ENCODE measurements around the gene DCUN1D1. TPM values are rescaled to one million over a fixed set of nuclear protein-coding genes. Genes with fewer than 3 reads are reported as not detected.

DCUN1D1 gene
- total RNA-seq, 1 experiment from 2014 or later, result 75.3 TPM

GRCh38 chr3:182895513-182896112, 84.7 kb downstream of the DCUN1D1 start:
- intact Hi-C loops (cut with micrococcal nuclease; ENCODE audit: unreplicated experiment), result no loop called here
- POLR2A ChIA-PET (ENCODE audit: low non-redundant PET), result no interaction called here
- CTCF ChIA-PET, result no interaction called here

GRCh38 chr3:182892226-182892625, 88.1 kb downstream of the DCUN1D1 start:
- Histone ChIP-seq H3K4me3 (ENCODE audit: low read depth, low read length, poor library complexity, severe bottlenecking) (no peak overlapping the region), H3K27ac (ENCODE audit: low read depth, low read length, poor library complexity, severe bottlenecking) (no peak overlapping the region), H3K4me1 (ENCODE audit: insufficient read depth, low read length, poor library complexity, severe bottlenecking) (no peaks in the 10 kb centered on the region), H3K9me3 (ENCODE audit: low read depth, low read length, poor library complexity, severe bottlenecking) (no peaks in the 10 kb centered on the region), H3K27me3 (replicated peaks; ENCODE audit: insufficient read depth, low read depth, low read length, poor library complexity) (no peaks in the 10 kb centered on the region), H3K36me3 (ENCODE audit: insufficient read depth, low read length, poor library complexity, severe bottlenecking) (peaks cover 3% of the 10 kb centered on the region)
- intact Hi-C loops (cut with micrococcal nuclease; ENCODE audit: unreplicated experiment), result no loop called here
- no peak for DNase-seq (ENCODE audit: low spot score)
- TF ChIP-seq CTCF (conservative IDR thresholded peaks at IDR 0.05; ENCODE audit: low read depth, low read length) (no peak), EZH2 (IDR thresholded peaks at IDR 0.05; ENCODE audit: borderline replicate concordance, low read depth, low read length, poor library complexity, severe bottlenecking) (no peak)
- POLR2A ChIA-PET (ENCODE audit: low non-redundant PET), result no interaction called here
- BruUV-seq (replicated peaks), result no TSS peak
- CTCF ChIA-PET, result no interaction called here

More at GRCh38 chr3:182895513-182896112, 84.7 kb downstream of the DCUN1D1 start:
- no peaks in the 10 kb centered on the region for H3K4me1 ChIP-seq (ENCODE audit: insufficient read depth, low read length, poor library complexity, severe bottlenecking)
- TF ChIP-seq CTCF (conservative IDR thresholded peaks at IDR 0.05; ENCODE audit: low read depth, low read length) (no peak), EZH2 (IDR thresholded peaks at IDR 0.05; ENCODE audit: borderline replicate concordance, low read depth, low read length, poor library complexity, severe bottlenecking) (no peak)
- H3K27ac ChIP-seq (ENCODE audit: low read depth, low read length, poor library complexity, severe bottlenecking), result no peak overlapping the region
- no TSS peak for BruUV-seq (replicated peaks)
- H3K4me3 ChIP-seq (ENCODE audit: low read depth, low read length, poor library complexity, severe bottlenecking), result no peak overlapping the region
- no peaks in the 10 kb centered on the region for H3K27me3 ChIP-seq (replicated peaks; ENCODE audit: insufficient read depth, low read depth, low read length, poor library complexity)
- H3K9me3 ChIP-seq (ENCODE audit: low read depth, low read length, poor library complexity, severe bottlenecking), result no peaks in the 10 kb centered on the region
- H3K36me3 ChIP-seq (ENCODE audit: insufficient read depth, low read length, poor library complexity, severe bottlenecking), result no peaks in the 10 kb centered on the region
- no peak for DNase-seq (ENCODE audit: low spot score)

- ChIA-PET CTCF (no interaction called here), POLR2A (ENCODE audit: low non-redundant PET) (no interaction called here)
- DNase-seq (ENCODE audit: low spot score), result no peak
- no peak for TF ChIP-seq EZH2 (IDR thresholded peaks at IDR 0.05; ENCODE audit: borderline replicate concordance, low read depth, low read length, poor library complexity, severe bottlenecking)
- no peak for TF ChIP-seq CTCF (conservative IDR thresholded peaks at IDR 0.05; ENCODE audit: low read depth, low read length)
- H3K4me3 ChIP-seq (ENCODE audit: low read depth, low read length, poor library complexity, severe bottlenecking), result no peak overlapping the region
- intact Hi-C loops (cut with micrococcal nuclease; ENCODE audit: unreplicated experiment), result no loop called here
- no peaks in the 10 kb centered on the region for H3K4me1 ChIP-seq (ENCODE audit: insufficient read depth, low read length, poor library complexity, severe bottlenecking)
- no TSS peak for BruUV-seq (replicated peaks)
- H3K36me3 ChIP-seq (ENCODE audit: insufficient read depth, low read length, poor library complexity, severe bottlenecking), result peaks cover 3% of the 10 kb centered on the region
- no peaks in the 10 kb centered on the region for H3K9me3 ChIP-seq (ENCODE audit: low read depth, low read length, poor library complexity, severe bottlenecking)
- no peak overlapping the region for H3K27ac ChIP-seq (ENCODE audit: low read depth, low read length, poor library complexity, severe bottlenecking)
- no peaks in the 10 kb centered on the region for H3K27me3 ChIP-seq (replicated peaks; ENCODE audit: insufficient read depth, low read depth, low read length, poor library complexity)
These were observed 89.0 kb downstream of the DCUN1D1 start for GRCh38 chr3:182891364-182891763.

Measured in A673 (cell line).